Fibroblast of lung (primary cell): ENCODE results near the gene ZNF92.

Experiments used
- CTCF ChIP-seq, 2 donors: IDR thresholded peaks in 1 of 2; conservative IDR thresholded peaks in 1 of 2; 1 replicate in 1 of 2; 2 replicates in 1 of 2; pipeline ENCODE4 v1.5.1; 2011 to 2012; ENCODE audit warnings: low read length in 2 of 2, control low read depth in 1 of 2, inconsistent platforms in 1 of 2, low read depth in 1 of 2, mild to moderate bottlenecking in 1 of 2
- EZH2 ChIP-seq: IDR thresholded peaks from 2 replicates; pipeline ENCODE4 v1.5.1; 2012; ENCODE audit warnings: low read length, control low read depth, mild to moderate bottlenecking; ENCODE audit errors: missing control alignments

- TF ChIP-seq CTCF (conservative IDR thresholded peaks at IDR 0.05 in 1 of 2, IDR thresholded peaks at IDR 0.05 in 1 of 2; ENCODE audit: low read depth in 1 of 2, low read length in 2 of 2) (no peak), EZH2 (no peak)
Observed at GRCh38 chr7:65382452-65382851, 8.8 kb downstream of the ZNF92 start.
